Stimulated activated CD4-positive, alpha-beta T cell treated with anti-CD3 and anti-CD28 coated beads, Interleukin-1b, Interleukin-23, amount 100 ng/mL, for 48 hours (primary cell): ENCODE data around the gene HDHD5.
A peak's percentile ranks its signal among the peaks of the same experiment; 100 is the strongest.

Source experiments
- DNase-seq: peaks from one replicate; pipeline ENCODE4 v3.0.0-alpha.2; 2020

HDHD5 gene

DNA sequence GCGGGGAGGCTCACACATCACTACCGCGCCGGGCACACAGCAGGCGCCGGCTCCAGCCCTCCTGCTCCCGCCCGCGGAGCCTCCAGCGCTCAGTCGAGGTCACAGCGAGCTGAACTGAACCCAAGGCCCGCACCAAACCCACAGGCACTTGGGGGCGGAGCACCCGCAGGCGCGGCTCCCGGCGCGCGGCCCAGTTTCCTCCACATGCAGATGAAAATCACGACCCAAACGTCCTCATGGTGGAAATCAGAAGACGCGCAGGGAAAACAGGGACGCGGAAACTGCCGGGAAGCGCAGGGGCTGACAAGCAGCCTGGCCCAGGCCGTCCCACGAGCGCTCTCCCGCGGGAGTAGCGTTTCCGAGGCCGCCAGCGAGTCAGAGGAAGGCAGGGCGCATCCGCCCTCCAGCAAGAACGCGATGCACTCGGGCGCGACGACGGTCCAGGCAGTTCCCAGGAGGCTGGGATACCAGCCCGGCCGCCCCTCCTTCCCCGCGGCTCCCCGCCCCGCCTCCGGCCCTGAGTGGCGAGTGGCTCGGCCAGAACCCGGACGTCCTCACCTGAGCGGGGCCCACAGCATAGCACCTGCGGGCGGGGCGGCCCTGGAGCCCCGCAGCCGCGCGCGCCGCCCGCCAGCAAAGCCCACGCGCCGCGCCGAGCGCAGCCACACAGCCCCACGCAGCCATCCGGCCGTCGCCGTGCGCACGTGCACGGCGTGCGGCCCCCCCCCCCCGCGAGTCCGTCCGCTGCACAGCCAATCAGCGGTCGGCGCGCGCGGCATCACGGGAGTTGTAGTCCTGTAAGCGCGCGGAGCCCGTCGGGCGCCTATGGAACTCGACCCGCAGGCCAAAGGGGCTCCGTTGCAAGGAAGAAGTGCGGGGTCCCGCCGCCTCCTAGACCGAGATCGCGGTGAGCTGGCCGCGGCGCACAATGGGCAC is at the start of gene HDHD5:
TSS of gene HDHD5 (minus strand) at position 710 of the 936 bp plus-strand sequence. CDS start at position 684, 26 bp downstream.
- peak; percentile 88 for DNase-seq

DNA sequence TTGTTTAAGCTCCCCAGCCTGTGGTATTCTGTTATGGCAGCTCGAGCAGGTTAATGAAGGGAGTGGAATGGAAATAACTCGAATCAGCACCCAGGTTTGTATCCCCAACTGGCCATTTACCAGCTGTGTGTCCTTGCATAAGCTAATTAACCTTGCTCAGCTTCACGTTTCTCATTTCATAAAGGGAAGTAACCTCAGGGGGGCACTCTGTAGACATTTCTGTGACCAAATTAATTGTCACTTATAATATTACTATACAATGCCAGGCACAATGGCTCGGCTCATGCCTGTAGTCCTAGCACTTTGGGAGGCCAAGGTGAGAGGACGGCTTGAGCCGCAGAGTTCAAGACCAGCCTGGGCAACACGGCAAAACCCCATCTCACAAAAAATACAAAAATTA is 46.4 kb upstream of the HDHD5 start:
- DNase-seq, result no peak

DNA sequence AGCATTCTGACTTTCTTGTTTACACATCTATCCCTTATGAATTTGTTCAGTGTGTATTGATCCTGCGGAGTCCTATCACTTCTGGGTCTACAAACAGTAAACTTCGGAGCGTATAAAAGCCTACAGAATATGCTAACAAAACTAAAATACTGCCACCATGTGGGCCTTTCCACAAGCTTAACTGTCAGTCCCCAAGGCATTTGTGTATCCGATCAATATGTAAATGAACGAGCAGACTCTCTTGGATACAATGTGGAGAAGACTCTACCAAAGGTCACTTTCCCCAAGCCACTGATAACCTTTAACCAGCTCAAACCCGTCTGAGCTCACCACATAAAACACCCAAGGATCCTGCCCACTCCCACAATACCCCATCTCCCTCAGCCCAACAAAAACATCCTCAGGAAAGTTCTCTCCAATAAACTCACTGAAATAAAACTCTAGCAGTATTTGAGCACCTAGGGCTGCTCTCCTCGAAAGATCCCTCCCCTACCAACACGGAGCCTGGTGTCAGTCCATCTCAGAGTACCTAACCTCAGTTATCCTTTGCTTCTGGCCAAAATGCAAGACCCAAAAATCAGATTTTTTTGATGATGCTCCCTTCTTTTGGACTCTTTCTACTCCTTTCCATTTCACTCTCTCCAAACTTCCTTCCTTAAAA is 42.3 kb upstream of the HDHD5 start:
- DNase-seq, result no peak

DNA sequence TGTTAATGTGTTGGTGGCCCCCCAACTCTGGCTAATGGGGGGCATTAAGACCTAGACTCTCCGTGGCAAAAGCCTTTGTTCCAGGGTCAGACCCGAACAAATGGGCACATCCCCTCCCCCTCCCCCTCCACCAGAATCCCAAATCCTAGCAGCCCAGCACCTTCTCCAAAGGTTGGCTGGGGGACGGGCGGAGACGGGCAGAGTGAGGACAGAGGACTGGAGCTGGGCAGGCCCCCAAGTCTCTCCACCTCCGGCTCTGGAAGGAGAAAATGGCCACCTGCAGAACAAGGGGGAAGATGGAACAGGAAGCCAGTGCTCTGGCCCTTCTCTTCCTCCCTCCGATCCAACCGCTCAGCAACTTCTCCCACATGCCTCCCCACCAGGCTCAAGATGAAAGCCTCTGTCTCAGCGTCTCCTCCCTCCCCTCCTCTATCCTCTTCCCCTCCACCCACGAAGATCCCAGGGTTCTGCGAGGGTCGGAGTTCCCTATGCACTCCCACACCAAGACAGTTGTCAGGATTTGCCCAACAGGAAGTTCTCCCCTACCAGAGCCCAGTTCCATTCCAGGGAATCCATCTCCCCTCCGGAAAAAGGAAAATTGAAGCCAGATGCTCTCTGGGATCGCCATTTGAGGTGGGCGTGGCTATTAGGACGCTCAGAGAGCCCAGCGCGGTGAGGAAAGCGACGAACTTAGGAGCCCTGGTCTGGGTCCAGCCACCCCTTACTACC is 40.1 kb upstream of the HDHD5 start:
- DNase-seq, result no peak

DNA sequence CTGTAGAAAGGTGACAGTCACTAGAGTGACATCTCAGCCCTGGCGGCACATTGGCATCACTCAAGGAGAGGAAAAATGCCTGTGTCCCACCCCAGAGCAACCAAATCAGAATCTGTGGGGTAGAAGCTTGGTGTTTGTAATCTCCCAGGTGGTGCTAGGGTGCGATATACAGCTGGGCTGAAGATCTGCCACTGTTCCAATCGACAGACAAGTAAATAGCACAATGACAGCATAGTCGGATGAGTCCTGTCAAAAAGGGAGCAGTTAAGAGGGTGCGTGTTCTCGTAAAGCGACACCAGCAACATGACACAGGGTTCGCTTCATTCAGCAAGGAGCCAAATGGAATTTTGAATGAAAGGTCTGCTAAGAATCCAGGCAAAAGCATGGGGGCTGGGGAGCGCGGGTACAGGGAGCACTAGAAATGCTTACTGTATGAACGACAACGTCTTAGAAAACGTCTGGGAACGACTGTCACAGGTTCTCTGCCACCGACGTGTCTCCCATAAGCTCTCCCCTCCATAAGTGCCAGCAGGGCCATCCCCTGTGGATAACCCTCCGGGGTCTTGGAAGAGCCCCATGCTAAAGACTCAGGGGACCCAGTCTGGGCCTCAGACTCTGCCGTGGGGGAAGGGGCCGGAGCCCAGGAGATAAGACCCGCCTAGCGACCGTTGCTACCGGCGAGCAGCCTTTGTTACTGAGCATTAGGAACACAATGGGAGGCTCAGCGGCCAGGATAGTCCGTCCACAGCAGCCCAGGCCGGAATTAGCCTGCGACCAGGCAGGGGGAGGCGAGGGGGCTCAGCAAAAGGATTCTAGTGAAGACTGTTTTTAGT is 39.3 kb upstream of the HDHD5 start:
- no peak for DNase-seq

DNA sequence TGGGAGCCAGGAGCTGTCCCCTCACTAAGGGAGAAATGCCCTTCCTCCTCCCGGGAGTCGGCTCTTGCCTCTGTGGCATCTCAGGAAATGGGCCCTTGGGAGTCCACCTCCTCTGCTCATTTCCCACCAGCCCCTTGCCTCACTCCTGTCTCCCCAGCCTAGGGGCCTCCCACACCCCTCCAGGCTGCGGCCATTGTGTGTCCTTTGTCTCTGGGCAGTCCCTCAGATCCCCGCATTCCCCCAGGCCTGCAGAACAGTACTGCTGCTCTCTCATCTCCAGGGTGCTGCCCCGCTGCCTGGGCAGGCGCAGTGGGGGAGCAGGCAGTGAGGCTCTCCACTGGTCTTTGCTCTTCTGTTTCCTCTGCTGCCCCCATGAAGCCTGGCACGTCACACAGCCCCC is 35.1 kb upstream of the HDHD5 start:
- DNase-seq, result no peak

DNA sequence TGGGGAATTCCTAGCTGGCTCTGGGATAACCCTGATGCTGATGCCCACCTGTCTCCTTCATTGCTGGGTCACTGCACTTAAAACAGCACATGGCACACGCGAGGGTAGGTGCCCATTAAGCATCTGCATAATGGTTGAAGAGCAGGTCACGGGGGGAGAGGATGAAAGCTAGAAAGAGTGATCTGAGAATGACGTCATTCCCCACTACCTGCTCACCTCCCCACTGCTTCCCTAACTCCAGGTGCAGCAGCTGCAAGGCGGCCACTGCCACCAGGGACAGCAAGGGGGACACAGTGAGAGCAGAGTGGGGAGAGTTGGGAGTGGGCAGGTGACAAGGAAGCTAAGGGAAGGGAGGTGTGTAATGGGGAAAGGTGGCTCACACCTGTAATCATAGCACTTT is 33.1 kb upstream of the HDHD5 start:
- no peak for DNase-seq

DNA sequence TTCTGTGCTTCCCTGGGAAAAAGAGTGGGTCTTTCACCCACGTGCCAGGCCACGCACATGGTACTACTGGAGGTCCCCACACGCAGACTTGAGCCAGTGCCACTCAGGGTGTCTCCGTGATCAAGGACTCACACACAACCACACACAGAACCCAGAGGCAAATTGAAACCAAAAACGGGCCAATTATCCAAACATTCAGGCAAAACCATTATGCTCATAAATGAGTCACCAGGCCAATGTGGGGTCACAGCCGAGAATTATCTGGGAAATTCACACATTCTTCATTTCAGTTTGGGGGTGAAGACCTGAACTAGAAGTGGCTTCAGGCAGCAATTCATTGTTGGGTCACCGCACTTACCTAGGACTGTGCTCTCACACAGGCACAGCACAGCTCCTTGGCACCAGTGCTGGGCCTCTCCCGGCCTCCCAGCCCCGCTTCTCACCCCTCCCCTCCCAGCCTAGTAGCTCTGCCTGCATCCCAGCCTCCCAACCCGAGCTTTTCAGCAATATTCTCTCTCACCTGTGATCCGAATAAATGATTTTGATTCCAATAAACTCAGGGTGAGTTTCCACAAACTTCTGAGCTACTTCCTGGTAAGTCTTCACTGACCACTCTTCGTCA is 32.2 kb upstream of the HDHD5 start:
- no peak for DNase-seq

DNA sequence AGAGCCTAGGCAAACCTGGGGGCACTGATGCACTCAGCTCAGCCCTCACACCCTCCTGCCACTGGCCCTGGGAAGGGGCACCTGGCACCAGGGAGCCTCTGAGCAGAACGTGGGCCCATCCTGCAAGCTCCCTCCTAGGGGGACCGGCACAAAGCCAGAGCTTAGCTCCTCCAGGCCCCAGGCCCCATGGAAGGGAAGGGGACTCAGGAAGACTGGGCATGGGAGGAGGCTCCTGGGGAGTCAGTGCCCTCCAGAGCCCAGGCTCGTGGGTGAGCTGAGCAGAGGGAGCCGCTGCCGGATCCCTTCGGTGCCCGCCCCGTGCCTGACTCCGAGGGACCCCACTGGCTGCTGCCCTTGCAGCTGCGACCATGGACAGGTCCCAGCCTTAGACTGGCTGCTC is 31.6 kb upstream of the HDHD5 start:
- no peak for DNase-seq

DNA sequence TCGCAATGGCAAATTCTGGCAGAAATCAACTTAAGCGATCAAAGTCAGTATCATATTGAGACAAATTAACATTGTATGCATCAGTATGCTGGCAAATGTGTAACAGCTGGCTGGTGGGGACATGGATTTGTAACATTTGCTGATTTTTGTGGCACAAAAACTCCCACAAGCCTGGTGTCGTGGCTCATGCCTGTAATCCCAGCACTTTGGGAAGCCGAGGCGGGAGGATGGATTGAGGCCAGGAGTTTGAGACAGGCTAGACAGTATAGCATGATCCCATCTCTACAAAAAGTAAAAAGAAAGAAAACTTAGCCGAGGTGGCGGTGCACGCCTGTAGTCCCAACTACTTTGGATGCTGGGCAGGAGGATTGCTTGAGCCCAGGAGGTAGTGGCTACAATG is 17.6 kb upstream of the HDHD5 start:
- no peak for DNase-seq

DNA sequence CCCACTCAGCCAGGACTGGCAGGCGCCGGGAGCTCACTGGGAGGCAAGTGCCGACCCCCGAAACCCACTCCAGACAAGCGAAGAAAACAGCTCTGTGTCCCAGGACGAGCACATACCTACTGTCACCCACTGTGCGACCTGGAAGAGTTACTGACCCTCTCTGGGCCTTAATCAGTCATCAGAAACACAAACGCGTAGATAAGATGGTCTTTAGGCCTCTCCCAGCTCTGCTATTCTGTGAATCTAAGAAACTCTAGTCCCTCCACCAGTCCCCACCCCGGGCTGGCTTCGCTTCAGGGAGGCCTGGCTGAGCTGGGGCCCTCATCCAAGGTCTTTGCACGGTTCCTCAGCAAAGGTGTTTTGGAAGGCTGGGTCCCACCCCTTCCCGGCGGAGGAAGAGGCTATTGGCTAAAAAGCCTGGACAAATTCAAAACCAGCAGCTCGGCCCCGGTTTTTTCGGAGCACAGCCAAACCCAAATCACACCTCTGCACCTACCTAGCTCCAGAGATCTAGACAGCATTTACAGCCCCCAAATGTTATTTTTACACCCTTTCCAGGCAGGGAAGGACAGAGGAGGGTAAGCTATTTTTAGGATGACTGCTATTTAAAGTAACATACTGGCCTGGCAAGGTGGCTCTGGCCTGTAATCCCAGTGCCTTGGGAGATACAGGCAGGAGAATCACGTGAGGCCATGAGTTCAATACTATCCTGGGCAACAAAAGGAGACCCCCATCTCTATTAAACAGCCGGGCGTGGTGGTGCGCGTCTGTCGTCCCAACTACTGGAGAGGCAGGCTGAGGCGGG is 13.2 kb upstream of the HDHD5 start:
- no peak for DNase-seq

DNA sequence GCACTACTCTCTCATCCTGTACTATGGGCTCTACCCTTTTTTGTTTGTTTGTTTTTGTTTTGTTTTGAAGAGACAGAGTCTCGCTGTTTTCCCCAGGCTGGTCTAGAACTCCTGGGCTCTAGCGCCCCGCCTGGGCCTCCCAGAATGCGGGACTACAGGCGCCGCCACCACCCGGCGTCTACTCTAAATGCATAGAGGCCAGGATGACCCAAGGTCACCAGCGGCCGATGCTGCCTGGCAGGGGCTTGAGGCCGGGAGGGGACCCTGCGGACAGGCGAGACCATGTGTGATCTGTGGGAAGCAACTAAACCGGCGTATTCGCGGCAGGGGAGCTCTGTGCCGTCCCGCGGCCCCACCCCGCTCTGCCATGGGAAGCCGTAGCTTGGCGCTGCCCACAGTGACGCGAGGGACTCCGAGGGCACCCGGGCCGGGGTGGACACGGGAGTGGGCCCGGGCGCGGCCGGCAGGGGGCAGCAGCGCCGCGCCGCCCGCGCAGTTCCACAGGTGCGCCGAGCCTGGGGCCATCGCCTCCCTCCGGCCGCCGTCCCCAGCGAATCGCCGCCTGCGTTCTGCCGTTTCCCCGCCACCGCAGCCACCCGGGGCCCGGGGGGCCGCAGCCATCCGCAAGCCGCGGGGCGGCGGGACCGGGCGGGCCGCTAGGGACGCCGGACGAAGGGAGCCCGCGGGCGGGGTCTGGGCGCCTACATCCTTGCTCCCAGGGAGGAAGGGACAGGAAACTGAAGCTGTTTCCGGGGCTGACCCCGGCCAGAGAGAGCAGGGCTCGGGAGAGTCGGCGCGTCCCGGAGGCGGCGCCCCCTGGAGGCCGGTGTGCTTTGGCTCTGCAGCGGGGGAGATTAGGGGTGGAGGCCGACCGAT is 12.3 kb upstream of the HDHD5 start:
- peak; percentile 84 for DNase-seq

DNA sequence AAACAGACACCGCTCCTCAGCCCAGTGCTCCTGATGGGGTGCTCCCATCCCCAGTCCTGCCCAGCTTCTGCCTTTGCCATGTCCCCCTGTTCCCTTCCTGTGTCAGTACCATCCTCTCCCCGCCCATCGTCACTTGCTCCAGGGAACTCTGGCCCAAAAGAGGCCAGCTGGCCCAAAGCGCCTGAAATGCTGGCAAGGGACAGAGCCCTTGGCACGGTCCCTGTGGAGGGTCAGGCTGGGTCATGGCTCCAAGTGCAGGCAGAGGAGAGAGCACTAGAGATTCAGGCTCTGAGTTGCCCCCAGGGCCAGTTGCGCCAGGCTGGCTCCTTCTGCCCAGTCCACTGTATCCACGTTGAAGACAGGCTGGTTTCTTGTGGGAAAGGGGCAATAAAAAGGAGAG is 8.4 kb upstream of the HDHD5 start:
- DNase-seq, result no peak

DNA sequence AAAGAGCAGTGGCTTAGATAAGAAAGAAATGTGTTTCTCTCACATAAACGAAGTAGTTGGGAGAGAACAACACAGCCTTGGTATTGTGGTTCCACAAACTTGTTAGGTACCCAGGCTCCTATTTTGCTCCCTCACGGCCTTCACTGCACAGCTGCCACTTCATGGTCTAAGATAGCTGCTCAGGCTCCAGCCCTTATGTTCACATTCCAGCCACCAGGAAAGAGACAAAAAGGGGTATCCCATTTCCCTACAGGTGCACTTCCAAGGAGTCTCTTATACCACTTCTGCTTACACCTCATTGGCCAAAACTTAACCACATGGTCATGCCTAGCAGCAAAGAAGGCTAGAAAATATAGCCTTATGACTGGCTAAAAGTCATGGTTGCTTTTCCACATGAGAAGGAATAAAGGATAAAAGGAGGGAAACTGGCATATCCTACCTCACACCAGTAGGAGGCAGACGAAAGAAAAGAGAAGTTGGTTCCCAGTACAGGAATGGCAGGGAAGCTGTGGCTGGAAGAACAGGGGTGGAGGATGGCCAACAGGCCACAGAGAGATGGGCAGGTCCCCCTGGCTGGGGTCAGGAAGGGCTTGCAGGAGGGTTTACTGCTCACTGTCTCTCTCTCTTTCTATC is 5.4 kb upstream of the HDHD5 start:
- DNase-seq, result no peak

DNA sequence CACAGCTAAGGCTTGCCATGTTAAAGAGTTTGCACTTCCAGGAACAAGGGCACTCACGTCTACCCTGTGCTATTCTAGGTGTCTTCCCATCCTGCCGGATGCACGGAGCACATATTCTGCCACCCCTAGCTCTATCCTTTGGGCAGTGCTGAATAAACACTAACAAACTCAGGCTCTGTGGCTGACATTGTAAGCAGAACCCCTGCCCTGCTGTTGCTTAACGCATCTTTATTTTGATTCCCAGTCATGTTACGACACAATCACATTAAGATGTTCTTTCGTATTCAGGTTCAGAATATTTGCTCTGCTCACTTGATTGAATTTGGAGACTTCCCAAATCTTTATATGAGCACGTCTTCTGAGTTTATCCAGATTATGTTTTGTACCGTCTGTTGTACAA is 3.7 kb upstream of the HDHD5 start:
- DNase-seq, result no peak

DNA sequence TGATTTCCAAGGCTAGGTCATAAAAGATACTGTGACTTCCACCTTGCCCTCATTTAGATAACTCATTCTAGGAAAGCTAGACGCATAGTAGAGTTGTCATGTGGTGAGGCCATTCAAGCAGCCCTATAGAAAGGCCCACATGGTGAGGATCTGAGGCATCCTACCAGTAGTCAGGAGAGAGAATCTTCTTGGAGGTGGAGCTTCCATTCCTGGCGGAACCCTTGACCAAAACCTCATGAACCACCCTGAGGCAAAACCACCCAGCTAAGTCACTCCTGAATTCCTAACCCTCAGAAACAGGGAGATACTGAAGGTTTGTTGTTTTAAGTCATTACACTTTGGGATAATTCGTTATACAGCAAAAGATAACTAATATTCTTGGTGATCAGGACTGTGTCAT is 2.9 kb upstream of the HDHD5 start:
- DNase-seq, result no peak

DNA sequence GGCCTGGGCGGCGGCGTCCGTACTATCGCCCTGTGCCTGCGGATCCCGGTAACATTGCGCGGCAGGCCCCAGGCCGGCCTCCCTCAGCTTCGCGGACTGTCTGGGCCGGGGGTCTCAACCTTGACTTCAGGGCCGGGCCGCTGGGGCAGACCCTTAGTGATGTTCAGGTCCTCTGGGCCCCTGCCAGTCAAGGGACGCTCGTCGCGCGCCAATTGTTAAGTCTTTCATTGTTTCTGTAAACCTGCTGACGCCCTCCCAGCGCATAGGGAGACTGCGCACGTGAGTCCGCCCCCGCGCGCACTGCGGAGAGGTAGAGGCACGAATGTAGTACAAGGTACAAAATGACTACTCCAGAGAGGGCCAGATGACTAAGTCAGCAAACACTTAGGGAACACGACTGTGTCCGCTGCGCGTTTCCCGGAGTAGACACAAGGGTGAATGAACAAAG is 451 bp upstream of the HDHD5 start:
- peak; percentile 84 for DNase-seq

DNA sequence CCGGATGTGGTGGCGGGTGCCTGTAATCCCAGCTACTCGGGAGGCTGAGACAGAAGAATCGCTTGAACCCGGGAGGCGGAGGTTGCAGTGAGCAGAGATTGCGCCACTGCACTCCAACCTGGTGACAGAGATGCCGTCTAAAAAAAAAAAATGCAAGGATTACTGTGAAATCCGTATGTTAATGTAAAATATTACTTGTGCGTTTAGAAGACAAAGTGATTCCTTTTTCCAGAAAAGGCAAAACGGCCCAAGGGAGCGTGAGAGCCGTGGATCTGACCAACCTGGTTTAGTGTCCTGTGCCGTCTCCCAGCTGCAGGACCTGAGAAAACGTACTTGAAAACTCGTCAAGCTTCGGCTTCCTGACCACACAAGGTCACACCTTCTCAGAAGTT is 905 bp downstream of the HDHD5 start:
- no peak for DNase-seq

DNA sequence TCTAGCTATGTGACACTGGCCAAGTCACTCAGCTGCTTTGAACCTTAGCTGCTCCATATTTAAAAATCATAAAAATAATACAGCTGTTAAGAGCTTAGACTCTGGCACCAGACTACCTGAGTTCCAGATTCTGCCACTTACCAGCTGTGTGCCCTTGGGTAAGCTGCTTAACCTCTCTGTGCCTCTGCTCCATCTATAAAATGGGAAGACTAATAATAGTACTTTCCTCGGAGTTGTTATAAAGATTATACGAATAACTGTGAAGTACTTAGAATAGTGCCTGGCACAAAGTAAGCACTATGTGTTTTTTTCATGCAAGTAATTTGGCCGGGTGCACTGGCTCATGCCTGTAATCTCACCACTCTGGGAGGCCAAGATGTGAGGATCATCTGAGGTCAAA is 1.4 kb downstream of the HDHD5 start:
- DNase-seq, result no peak

DNA sequence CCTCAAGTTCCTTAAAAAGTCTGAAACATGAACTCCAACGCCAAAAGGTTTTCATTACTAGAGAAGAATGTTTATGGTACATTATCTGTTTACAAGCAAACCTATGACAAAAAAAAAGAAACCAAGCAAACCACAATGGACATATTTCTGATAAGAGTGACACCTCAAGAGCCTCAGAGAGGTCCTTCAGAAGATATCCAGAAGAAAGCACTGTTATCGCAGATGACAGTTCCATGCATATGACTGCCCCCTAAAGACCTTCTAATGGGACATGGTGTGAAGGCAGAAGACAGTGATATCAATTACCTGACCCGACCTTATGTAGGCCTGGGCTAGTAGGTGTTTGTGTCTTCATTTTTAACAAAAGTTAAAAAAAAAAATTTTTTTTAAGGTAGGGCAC is 3.1 kb downstream of the HDHD5 start:
- no peak for DNase-seq
